NOMO-1 treated with dmso at 0.1 percent for 144 hours (cell line): ENCODE data around the gene WNT7B.

Experiments
- DNase-seq: peaks from one replicate; lab custom pipeline; 2025; ENCODE audit not compliant: unreplicated experiment; lab: John Stamatoyannopoulos, UW

WNT7B gene

DNA sequence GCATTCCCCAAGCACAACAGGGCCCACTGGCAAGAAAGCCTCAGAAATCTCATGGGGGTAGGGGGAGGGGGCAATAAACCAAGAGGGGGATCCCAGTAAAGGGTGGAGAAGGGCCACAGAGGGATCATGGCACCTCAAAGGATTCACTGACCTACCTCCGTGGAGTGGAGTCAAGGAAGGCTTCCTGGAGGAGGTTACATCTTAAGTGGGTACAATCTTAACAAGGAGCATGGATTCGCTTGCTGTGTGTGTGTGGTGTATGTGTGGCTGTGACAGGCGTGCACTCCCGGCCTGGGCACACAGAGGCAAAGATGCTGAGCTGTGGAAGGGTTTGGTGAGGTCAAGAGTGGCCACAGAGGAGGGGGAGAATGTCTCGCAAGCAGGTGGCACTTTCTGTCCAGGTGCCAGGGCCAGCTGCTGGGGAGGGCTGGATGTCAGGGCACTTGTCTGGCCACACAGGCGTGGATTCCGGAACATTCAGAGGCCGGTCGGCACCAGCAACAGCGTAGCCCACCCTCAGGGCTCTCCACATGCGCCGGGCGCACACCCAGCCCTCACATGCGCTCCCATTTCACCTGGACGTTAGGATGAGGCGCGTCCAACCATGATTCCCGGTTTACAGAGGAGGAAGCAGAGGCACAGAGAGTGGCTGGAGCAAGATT lies 43.3 kb downstream of the WNT7B start:
- no peak for DNase-seq

DNA sequence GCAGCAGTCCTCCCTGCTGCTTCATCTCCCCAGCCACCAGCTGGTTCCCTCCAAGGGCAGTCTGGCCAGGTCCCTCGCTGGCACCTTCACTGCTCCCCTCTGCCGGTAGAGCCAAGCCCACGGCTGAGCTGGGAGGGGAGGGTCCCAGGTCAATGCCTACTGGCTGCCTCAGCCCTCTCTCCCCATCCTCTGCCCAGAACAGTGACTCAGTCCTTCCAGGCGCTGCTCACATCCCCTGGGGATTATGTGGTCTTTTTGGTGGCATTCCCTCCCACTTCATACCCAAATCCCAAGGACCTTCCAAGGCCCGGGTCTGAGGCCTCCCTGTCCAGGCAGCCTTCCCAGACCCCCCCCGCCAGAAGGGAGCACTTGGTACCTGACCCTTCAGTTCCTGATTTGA lies 44.9 kb downstream of the WNT7B start:
- no peak for DNase-seq

DNA sequence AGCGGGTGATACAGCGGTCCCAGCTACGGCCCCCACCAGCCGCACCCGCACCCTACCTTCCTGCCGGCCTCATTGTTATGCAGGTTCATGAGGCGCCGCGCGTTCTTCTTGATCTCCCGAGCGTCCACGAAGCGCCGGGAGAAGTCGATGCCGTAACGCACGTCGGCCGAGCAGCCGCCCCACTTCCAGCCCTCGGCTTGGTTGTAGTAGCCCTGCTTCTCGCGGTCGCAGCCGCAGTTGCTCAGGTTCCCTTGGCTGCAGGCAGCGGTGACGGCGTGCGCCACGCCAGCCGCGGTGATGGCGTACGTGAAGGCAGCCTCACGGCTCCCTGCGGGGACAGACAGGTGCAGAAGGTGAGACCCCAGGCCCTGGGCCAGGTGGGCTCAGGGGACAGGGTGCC lies 45.9 kb downstream of the WNT7B start:
- DNase-seq, result no peak

DNA sequence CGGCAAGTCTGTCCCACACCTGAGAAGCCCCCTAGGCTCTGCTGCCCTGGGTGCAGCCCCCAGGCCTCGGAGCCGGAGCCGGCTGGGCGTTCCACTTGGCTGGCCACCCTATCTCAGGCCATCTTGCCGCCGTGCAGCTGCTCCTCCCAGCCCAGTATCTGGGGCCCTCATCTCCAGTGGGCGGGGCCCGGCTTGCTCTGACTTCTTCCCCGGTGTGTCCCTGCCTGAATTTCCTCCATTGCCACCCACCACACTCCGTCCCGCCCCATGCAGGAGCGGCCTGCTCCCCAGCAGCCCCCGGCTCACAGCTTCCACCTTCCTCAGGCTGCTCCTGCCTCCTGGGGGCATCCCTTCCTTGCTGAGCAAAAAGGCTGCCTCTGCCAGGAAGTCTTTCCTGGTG lies 46.6 kb downstream of the WNT7B start:
- DNase-seq, result no peak

DNA sequence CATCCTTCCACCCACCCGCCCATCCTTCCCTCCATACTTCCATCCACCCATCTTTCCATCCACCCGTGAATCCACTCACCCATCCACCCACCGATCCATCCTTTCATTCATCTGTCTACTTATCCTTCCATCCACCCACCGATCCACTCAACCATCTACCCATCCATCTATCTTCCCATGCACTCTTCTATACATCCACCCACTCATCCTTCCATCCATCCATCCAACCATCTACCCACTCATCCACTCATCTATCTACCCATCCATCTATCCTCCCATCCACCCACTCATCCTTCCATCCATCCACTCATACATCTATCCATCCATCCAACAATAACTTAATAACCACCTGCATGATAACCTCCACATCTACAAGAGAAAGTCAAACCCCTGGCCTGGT lies 47.3 kb downstream of the WNT7B start:
- DNase-seq, result no peak

DNA sequence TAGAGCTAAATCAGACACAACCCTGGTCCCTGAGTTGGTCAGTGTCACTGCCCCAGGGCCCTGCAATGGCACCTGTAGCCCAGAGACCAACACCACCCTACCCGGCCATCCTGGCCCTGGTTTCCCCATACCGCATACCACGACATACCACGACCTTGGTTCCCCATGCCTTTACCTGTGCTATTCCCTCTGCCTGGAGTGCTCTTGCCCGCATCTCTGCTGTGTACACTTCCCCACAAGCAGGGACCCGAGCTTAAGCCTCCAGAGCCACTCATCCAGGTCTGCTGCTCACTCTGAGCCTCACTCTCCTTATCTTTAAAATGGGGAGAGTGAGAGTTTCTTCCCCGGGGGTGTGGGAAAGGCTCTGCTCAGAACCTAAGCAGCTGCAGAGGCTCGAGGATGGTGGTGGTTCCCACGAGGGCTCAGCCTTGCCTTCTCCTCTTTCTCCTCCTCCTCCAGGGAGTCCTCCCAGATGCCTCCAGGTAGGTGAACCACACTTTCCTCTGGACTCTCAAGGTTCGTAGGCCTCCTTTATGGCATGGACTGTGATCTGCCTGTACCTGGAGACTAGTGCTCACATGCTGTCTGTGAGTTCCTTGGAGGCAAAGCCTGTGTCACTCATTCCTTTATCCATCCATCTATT lies 48.1 kb downstream of the WNT7B start:
- no peak for DNase-seq

DNA sequence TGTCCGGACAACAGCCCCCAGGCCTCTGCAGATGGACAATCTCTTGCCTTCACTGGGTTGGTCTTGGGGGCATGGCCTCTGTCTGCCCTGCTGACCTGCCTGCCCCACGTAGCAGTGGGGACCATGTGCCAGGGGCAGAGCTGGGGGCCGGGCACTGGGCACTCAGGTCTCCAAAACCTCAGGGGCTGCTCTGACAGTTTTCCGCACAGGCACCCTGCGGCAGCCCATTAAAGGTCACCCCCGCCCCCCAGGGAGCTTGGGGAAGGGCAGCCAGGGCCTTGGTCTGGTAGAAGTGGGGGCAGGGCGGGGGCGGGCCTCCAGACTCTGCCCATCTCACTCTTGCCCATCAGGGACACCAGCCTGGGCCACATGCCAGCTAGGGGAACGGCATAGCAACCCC lies 49.9 kb downstream of the WNT7B start:
- DNase-seq, result no peak

DNA sequence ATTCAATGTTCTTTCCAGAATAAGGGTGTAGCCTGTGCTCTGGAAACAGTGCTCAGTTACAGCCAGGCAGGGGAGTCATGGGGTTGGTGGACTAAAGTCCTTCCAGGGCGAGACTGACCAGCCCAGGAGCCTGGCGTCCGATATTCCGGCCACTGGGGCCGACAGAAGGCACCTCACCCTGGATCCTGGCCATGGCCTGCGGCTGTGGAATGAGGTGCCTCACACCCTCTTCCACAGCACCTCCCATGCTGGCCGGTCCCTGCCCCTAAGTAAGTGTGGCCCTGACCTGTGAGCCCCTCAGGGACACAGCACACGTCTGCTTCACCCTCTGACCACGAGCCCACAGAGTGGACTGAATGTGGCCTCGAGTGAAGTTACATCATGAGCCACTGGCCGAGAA lies 50.5 kb downstream of the WNT7B start:
- no peak for DNase-seq

DNA sequence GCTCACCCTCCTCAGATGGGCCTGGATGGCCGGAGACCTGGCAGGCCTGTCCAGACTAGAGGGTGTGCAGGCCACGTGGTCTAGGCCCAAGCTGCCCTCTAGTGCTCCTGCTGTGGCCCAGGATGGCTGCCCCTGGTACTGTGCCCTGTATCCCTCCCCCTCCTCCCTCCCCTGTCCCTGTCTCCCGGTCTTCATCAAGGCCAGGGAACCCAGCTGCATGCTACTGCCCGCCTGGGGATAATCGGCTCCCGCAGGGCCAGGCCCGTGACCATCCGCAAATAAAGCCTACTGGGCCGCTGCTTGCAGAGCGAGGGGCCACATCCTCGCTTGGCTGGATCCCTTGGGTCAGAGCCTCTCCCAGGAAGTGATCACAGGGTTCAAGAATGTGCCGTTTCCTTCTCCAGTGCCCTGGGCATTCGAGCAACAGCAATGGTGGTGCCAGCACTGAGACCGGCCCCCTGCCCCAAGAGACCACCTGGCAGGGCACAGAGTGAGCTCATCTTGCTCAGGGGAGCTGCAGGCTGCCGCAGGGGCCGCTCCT lies 51.1 kb downstream of the WNT7B start:
- DNase-seq, result no peak

DNA sequence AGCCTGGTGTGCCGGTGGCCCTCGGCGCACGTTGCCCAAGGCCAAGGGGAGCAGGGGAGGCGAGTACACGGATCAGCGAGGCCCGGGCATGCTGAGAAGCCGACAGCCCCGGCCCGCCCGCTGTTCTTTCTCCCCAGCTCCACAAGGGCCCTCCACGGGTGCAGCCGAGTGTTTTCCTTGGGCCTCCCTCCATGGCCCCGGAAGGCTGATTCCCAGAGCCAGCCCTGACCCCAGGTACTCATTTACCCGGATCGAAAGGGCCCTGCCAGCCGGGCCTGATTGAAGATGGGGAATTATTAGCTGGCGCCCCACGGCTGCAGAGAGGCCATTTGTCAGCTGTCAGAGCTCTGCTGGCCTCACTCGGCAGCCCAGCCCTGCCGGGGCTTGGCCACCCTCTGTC lies 53.1 kb downstream of the WNT7B start:
- no peak for DNase-seq

DNA sequence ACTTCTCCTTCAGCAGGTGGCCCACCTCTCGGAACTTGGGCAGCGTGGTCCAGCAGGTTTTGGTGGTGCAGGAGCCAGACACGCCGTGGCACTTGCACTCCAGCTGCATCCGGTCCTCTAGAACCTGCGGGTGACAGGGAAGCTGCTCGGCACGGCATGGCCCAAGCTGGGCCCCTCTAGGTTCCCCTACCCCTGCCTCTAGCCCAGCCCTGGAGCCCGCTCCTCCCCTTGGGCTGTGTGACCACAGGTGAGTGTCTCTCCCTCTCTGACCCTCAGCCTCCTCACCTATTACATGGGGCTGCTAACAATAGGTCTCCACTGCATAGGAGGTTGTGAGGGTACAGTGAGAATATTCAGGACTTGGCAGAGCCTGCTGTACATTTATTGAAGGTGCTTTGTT lies 53.8 kb downstream of the WNT7B start:
- DNase-seq, result no peak

DNA sequence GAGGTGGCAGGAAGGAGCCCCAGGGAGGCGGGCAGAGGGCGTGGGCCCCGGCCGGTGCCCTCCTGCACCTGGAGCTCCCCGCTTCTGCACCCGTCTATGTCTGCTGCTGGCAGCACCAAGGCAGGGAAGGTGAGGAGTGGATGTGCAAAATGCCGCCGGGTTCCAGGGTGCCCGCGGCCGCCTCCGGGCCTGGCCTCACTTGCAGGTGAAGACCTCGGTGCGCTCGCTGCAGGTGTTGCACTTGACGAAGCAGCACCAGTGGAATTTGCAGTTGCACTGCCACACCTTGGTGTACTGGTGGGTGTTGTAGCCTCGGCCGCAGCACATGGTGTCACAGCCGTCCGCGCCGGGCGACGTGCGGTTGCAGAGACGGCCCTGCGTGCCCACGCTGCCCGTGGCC lies 54.3 kb downstream of the WNT7B start:
- DNase-seq, result no peak

DNA sequence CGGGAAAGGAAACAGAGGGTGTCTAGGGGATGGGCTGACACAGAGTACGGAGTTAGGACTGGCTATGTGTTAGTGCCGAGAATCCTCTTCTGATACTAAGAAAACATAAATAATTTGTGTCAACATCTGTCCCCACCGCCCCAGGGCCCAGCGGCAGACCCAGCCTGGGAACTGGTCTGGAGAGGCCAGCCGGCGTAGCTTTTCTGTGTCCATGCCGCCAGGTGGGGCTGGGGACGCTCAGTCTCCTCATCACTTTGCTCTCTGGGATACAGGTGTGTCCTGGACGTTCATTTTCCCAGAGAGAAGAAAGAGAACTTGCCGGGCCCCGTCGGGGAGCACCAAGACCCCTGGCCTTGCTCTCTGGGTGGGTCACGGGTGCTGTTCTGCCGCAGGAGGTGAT lies 54.7 kb downstream of the WNT7B start:
- DNase-seq, result no peak

DNA sequence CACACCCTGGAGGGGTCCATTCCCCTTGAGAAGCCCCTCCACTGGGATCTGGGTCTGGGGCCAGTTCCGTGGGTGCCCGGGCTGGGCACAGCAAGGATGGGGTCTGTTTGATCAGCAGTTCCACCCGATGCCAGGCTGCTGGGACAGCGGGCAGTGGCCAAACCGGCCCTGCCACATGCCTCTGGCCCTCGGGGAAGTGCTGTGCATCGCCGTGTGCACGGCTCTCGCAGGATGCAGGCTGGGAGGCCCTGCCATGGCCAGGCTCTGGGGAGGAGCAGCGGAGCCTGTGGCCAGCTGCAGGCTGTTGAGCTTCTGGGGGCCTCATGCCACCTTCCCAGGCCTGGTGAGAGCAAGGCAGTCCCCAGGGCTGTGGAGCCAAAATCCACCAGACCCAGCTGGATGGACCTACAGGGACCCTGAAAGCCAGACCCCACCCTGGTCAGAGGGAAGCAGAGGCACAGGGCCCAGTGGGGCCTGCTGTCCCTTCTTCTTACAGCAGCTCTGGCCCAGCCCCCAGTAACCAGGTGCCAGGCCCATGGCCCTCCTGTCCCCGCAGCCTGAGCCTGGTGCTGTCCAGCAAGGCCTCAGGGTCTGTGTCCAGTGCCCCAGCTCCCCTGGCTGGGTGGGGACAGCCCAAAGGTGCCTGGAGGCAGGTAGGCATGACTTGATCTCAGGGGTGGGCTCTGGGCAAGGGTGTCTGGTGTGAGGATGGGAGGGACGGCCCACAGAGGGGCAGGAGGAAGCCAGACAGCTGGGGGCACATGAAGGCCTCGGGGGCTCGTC lies 57.3 kb downstream of the WNT7B start:
- no peak for DNase-seq

DNA sequence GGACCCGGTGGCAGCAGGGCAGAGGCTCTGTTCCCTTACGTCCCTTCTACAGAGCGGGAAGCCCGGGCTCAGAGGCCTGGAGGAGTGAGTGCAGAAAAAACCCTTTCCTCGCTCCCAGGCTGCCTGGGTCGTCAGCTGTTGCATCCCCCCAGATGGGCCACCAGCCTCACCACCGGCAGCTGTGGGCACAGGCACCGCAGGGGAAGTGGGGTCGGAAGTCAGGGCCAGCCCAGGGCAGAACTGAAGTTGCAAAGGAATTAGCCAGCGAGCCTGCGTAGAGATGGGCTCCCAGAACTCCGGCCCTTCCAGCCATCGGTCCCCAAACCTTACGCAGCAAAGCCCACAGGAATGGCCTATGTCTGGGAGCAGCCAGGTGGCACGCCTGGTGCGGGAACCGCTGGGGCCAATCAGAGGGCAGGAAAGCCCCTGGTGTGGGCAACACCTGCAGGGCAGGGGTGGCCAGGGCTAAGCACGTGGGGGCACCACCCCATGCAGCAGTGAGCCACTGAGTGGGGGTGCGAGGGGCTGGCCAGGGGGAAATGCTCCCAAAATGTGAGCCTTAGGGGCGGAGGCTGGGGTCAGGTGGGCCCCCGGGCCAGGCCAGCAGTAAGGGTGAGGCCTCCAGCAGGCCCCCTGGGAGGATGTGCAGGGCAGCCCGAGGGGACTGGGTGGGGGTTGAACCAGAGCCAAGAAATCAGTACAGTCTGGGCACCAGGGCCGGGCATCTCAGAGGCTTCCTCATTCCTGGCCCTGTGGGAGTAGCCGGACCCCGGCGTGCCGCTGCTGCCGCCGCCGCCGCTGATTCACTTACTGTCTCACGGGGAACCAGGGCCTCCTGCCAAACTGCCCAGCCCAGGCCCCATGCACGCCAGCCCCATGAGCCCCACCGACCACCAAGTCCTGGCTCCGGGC lies 58.2 kb downstream of the WNT7B start:
- no peak for DNase-seq

DNA sequence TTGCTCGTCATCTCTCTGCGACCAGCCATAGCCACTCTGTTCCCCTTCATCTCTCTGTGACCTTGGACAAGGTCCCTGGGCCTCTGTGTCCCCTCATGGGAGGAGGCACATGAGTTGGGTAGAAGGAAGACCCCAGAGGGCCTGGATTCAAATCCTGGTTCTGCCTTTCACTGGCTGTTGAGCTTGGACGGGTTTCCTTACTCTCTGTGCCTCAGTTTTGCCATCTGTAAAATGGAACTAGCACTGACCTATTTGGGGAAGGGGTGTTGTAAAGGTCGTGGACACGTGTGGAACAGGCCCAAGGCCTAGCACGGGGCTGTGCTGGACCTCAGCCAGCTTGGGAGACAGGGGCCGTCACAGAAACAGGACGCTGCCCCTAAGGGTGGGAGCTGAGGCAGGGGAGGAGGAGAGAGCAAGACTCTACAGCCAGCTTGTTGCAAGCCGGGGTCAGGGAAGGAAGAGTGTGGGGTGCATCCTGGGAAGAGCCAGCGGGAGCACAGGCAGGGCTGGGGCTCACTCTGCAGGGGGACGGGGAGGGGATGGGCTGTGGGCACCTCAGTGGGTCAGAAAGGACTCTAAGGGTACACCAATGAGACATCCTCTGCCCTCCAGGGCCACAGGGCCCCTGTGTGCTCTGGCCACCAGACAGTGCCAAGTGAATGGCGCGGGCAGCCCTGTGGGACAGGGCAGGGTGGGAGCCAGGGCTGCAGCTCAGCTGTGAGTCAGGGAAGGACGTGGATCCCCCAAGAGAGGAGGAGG lies 59.1 kb downstream of the WNT7B start:
- no peak for DNase-seq

DNA sequence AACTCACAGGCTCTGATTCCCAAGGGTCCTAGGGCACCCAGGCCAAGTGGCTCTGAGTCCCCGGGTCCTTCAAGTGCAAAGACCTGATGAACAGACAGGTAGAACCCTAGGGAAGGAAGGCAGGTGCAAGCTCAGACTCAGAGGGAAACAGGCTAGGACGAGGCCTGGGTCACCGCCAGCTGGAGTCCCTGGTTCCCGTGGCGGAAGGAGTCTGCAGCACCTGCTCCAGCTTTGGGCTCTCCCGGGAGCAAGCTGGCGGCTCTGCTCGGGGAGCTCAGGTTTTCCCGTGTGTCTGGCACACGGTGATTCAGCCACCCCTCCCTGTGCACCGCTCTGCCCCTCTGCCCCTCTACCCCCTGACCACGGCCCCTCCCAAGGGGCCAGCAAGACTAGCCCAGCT lies 59.8 kb downstream of the WNT7B start:
- DNase-seq, result no peak

DNA sequence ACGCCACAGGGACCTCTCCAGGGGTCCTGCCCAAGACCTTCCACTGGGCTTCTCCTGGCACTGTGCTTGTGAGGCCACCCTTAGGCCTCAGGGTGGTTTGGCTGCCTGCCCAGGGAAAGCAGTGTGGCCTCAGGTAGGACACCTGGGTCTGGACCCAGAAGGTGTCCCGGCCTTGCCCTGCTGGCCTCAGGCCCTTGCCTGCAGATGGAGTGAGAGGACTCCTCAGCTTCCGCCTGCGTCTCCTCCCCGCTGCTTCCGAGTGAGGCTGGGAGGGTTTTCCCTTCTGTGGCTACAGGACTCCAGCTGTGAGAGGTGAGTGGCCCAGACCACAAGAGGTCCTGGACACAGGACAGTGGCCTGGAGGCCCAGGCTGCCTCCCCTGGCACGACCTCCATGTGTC lies 60.4 kb downstream of the WNT7B start:
- no peak for DNase-seq

DNA sequence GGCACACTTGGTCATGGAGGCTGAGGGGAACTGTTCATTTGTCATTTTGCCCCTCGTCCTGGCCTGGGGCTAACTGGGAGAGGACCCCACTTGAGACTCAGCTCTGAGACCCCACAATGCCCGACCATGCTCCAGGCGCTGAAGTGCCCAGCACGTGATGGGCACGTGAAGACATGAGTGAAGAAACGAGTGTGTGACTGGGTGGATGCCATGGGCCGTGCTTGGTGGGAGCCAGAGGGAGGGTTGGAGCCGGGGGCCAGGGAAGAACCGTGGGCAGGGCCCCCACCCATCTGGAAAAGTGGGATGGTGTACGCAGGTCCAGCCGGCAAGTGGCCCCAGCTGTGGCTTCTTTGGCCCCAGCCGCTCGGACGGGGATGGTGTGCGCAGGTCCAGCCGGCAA lies 61.1 kb downstream of the WNT7B start:
- no peak for DNase-seq

DNA sequence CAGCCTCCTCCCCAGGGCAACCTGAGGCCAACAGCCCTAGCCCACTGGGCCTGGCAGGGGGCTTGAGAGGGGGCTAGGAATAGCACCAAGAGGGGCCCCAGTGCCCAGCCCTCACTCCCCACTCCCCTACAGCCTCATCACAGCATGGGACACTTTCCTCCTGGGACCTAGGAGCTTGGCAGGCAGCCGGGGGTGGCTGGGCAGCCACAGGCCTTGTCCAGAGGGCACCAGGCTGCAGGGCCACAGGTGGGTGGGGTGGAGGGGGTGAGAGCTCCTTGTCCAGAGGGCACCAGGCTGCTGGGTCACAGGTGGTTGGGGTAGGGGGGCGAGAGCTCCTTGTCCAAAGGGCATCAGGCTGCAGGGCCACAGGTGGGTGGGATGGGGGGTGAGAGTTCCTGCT lies 61.8 kb downstream of the WNT7B start:
- DNase-seq, result no peak
